Activated T-helper 1 cell treated with anti-CD3 and anti-CD28 coated beads, Interleukin-12 subunit alpha, Interleukin-12 subunit beta, Interleukin-2, Interleukin-4 antibody, amounts not matched to agents 30 ng/mL and 10 ng/mL and 1 ng/mL, durations not matched to agents 14 hours and 24 hours and 36 hours (primary cell): ENCODE measurements around the gene IL1RAPL1. TPM values are rescaled to one million over a fixed set of nuclear protein-coding genes. Genes with fewer than 3 reads are reported as not detected.

Source experiments
- DNase-seq: peaks from one replicate; pipeline ENCODE4 v3.0.0; 2021; ENCODE audit warnings: low spot score
- H3K27ac Mint-ChIP-seq: one replicate; pipeline ENCODE4 v1.8.0; 2021; ENCODE audit warnings: mild to moderate bottlenecking, mixed read lengths
- H3K27me3 Mint-ChIP-seq: one replicate; pipeline ENCODE4 v1.8.0; 2022; ENCODE audit warnings: mild to moderate bottlenecking, moderate library complexity, mixed read lengths; ENCODE audit not compliant: insufficient read depth
- H3K36me3 Mint-ChIP-seq: one replicate; pipeline ENCODE4 v1.8.0; 2021; ENCODE audit warnings: low read depth, mixed read lengths
- H3K4me1 Mint-ChIP-seq: one replicate; pipeline ENCODE4 v1.8.0; 2021; ENCODE audit warnings: low read depth, mixed read lengths
- H3K4me3 Mint-ChIP-seq: one replicate; pipeline ENCODE4 v1.8.0; 2021; ENCODE audit warnings: mild to moderate bottlenecking, moderate library complexity, mixed read lengths
- H3K9me3 Mint-ChIP-seq: one replicate; pipeline ENCODE4 v1.8.0; 2021; ENCODE audit warnings: mixed read lengths
- intact Hi-C: fragments of 100-400 bp; cut with micrococcal nuclease; formaldehyde crosslinking; loops from one replicate; pipeline ENCODE4 v1.15.1; 2024
- total RNA-seq: library from RNA; stranded (reverse); gene quantifications from 2 replicates; pipeline ENCODE4 v1.2.3, GENCODE V29; 2022

The IL1RAPL1 gene
- total RNA-seq, 1 donor from 2014 or later: not detected

DNA sequence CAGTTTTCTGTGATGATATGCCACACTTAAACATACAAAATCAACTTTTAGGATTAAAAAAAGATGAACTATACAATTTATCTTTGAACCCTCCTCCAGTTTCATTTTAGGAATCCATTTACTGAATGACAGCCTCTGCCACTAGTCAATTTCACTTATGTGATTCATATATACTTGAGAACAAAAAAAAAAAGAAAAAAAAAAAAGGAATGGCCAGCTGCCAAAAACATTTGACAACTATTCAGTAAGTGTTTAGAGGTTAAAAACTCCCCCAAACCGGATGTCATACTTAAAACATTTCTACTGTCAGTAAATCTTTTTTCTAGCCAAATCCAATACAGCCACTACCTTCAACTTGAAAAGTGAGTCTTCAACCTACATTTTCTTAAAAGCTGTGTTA, 1361.4 kb downstream of the IL1RAPL1 start:
- Mint-ChIP-seq H3K9me3 (no peaks in the 10 kb centered on the region), H3K27me3 (no peaks in the 10 kb centered on the region), H3K4me1 (no peaks in the 10 kb centered on the region), H3K27ac (no peak overlapping the region), H3K36me3 (no peaks in the 10 kb centered on the region), H3K4me3 (no peak overlapping the region)
- no peak for DNase-seq
- intact Hi-C loops: no loop called here

DNA sequence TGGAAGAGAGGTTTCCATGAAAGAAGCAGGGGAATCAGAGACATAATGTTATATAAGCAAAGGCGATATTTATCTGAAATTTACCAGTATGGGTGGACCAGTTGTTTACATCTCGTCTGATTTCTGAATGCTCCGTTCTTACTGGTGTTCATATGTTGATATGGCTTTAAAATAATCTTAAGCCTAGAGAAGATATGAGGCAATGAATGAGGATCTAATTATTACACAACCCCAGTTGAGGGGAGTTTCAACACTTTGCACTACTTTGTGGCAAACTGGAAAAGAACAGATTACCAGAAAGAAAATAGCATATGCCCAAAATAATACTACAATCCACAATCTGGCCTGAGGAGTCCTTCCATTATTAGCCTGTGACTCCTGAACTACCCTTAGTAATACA, 1364.8 kb downstream of the IL1RAPL1 start:
- intact Hi-C loops: no loop called here
- no peaks in the 10 kb centered on the region for H3K36me3 Mint-ChIP-seq
- no peaks in the 10 kb centered on the region for H3K9me3 Mint-ChIP-seq
- no peaks in the 10 kb centered on the region for H3K4me1 Mint-ChIP-seq
- DNase-seq: no peak
- no peak overlapping the region for H3K4me3 Mint-ChIP-seq
- H3K27me3 Mint-ChIP-seq: no peaks in the 10 kb centered on the region
- H3K27ac Mint-ChIP-seq: no peak overlapping the region

DNA sequence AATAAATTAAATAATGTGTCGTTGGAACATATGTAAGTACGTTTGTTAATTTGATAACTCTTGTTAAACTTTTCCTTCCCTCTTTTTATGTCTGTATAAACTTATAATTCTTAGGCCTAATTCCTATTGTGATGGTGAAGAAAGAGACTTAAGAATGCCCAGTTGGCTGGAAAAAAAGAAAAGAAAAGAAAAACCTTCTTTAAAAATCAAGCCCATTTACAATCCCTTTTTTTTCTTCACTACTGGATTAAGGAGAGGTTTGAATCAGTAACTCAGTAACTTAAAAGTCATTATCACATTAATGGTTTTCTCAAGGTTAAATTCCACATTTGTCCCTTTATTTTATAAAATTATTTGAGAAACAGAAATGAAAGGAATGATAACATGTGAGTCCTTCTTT, 1374.8 kb downstream of the IL1RAPL1 start:
- Mint-ChIP-seq H3K4me1 (no peaks in the 10 kb centered on the region), H3K9me3 (no peaks in the 10 kb centered on the region), H3K27ac (no peak overlapping the region), H3K36me3 (no peaks in the 10 kb centered on the region), H3K27me3 (no peaks in the 10 kb centered on the region), H3K4me3 (no peak overlapping the region)
- intact Hi-C loops: no loop called here
- DNase-seq: no peak

DNA sequence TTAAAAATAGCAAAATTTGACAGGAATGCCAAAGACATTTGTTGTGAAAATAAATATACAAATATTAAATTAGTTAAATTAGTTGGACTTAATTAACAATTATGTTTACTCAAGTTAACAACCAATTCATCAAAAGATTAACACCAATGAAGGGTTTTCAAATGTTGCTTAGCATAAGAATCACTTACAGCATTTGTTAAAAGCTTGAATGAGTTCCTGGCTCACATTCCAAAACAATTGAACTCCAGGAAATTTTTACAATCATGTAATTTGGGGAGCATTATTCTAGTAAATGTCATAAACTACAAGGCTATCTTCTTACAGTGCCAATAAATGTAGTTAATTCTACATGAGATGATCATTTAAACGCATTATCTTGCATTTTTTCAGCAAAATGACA, 1378.4 kb downstream of the IL1RAPL1 start:
- intact Hi-C loops: no loop called here

DNA sequence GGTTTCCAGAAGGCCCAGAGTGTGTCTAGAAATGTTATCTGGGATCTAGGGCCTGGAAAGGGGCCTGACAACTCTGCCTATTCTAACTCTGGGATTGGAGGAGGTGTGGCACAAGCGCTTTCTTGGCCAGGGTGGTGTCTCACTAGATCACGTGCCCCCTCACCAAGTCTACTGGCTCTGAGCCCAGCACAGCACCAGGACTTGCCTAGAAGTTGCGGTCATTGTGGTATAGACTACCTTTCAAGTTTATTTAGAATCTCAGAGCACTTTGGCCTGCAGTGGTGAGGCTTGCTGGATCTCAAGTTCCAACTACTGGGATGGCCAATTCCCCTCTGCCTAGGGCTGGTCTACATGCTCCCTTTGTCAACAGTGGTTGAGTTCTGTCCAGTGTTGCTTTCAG, 1404.8 kb downstream of the IL1RAPL1 start:
- Mint-ChIP-seq H3K36me3 (no peaks in the 10 kb centered on the region), H3K4me1 (no peaks in the 10 kb centered on the region), H3K9me3 (peaks cover 3% of the 10 kb centered on the region), H3K4me3 (no peak overlapping the region), H3K27me3 (no peaks in the 10 kb centered on the region), H3K27ac (no peak overlapping the region)
- intact Hi-C loops: no loop called here
- no peak for DNase-seq

More for the DNA sequence above, 1378.4 kb downstream of the IL1RAPL1 start:
- Mint-ChIP-seq H3K27ac (no peak overlapping the region), H3K9me3 (no peaks in the 10 kb centered on the region), H3K4me1 (no peaks in the 10 kb centered on the region), H3K36me3 (no peaks in the 10 kb centered on the region), H3K27me3 (no peaks in the 10 kb centered on the region), H3K4me3 (no peak overlapping the region)
- DNase-seq: no peak

DNA sequence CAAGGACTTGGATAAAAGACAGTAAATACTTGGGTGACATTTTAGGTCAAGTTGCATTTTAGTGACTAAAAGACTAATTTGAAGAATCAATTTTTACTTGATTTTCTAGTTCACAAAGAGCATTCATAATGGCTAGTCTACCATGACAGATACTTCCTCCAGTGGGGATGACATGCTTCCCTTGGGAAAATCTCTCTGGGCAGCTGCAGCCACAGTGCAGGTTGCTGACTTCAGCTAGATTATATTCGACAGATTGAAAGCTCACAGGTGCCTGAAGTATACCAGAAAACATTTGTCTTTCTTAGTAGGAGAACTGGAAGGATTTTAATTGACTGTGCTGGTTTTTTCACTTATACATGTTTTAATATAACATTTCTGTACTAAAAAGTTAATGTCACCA, 1418.6 kb downstream of the IL1RAPL1 start:
- Mint-ChIP-seq H3K27ac (no peak overlapping the region), H3K36me3 (no peaks in the 10 kb centered on the region), H3K9me3 (no peaks in the 10 kb centered on the region), H3K4me1 (no peaks in the 10 kb centered on the region), H3K27me3 (no peaks in the 10 kb centered on the region), H3K4me3 (no peak overlapping the region)
- DNase-seq: no peak
- intact Hi-C loops: no loop called here
